Medulla oblongata (tissue), 1 donor: Measurements from ENCODE around the gene AK5.

Experiments used
- DNase-seq: peaks from one replicate; pipeline ENCODE4 v3.0.0-alpha.2; 2015; ENCODE audit errors: extremely low spot score

AK5 gene

GRCh38 chr1:77354536-77354935 lies 72.7 kb downstream of the AK5 start:
- no peak for DNase-seq

DNA sequence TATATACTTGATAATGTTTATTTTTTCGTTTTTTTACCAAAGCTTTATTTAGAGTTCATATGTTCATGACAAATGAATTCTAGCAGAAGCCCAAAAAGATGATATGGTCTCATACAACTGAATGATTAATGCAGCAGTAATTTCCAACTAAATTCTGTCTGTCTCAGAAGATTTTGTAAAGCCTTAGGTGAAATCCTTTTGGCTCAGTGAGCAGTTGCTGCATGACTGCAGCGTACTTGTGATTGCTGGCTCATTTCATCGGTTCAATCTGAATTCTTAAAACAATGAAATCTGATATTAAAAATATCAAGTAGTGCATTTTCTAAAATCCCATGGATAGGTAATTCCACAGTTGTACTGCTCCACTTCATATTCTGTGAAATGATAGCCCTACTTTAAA lies 73.2 kb downstream of the AK5 start:
- DNase-seq: no peak

DNA sequence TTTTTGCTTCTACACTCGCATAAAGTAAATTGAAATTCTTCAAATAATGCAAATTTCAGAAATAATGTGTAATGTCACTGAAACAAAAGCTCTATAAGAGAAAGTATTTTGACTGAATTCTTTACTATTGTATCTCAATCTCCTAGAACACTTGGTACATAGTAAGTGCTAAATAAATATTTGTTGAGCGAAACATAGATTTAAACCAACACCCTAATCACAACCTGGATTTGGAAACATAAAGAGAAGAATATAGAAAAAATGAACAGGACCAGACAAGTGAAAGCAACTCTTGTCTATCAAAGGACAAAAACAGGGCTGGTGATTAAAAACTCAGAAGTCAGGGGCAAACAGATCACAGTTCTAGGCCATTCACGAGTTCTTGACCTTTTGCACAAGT lies 74.3 kb downstream of the AK5 start:
- DNase-seq: no peak

DNA sequence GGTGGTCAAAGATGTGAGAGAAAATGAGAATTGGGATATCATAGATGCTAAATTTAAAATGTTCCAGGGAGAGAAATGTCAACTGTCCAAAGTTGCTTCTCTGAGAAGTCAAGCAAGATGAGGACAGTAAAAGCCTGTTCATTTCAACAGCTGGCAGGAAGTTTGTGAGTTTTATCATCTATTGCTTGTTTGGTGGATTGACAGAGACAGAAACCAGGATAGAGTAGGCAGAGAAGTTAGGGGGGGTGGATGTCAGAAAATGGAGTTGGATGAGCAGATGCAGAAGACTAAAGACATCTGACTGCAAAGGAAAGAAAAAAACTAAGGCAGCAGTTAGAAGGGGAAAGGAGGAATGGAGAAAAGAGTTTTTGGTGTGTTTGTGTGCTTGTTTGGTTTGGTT lies 78.4 kb downstream of the AK5 start:
- DNase-seq: no peak

DNA sequence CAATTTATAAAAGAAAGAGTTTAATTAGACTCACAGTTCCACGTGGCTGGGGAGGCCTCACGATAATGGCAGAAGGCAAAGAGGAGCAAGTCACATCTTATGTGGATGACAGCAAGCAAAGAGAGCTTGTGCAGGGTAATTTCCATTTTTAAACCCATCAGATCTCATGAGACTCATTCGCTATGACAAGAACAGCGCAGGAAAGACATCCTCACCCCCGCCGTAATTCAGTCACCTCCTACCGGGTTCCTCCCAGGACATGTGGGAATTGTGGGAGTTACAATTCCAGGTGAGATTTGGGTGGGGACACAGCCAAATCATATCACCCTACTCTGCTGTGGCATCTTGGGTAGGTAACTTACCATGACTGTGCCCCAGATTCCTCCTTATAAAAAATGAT lies 79.8 kb downstream of the AK5 start:
- no peak for DNase-seq

GRCh38 chr1:77370161-77370560 lies 88.3 kb downstream of the AK5 start:
- no peak for DNase-seq

- no peak for DNase-seq
Observed at GRCh38 chr1:77370583-77371306, 88.9 kb downstream of the AK5 start.

GRCh38 chr1:77371396-77371795 lies 89.6 kb downstream of the AK5 start:
- no peak for DNase-seq

GRCh38 chr1:77373702-77374101 lies 91.9 kb downstream of the AK5 start:
- DNase-seq: no peak

DNA sequence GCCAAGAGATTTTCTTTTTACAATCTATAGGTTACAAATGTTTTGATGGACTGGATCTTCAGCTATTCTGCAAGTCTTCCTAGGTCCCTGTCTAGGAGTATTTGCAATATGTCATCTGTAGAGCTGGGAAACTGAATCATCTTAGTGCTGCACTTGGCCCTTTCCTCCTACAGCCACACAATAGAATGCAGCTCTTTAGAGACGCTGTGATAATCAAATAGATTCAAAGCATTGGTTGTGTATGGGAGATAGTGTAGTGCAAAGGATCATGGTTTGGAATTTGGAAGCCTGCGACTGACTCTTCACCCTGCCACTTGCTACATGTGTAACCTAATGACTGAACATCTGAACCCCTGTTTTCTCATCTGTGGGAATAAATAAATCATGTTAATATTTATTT lies 93.7 kb downstream of the AK5 start:
- no peak for DNase-seq

GRCh38 chr1:77375990-77376389 lies 94.2 kb downstream of the AK5 start:
- DNase-seq: no peak

GRCh38 chr1:77378723-77379535 lies 97.1 kb downstream of the AK5 start:
- no peak for DNase-seq

DNA sequence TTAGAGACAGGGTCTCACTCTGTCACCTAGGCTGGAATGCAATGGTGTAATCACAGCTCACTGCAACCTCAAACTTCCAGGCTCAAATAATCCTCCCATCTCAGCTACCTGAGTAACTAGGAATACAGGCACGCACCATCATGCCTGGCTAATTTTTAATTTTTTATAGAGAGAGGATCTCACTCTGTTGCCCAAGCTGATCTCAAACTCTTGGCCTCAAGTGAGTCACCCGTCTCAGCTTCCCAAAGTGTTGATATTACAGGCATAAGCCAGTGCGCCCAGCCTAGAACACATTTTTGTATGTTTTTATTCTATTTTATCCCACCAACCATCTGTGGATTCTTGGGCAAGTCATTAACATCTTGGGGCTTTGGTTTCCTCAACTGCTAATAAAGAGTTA lies 100.5 kb downstream of the AK5 start:
- no peak for DNase-seq

DNA sequence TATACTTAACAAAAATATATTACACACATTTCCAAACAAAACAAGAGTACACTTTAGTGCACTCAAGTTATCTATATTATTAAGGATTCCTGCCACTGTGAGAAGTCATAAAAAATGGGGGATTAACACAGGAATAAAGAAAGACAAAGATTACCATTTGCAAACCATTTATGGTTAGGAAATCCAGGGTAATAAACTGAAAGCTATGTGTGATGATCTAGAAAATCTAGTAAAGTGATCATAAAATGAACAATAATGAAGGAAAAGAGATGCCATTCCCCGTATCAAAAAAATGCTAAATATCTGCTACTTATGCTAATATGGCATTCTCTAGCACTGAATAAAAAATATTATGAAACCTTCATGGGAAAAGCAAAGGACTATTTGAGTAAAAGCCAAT lies 101.4 kb downstream of the AK5 start:
- DNase-seq: no peak

DNA sequence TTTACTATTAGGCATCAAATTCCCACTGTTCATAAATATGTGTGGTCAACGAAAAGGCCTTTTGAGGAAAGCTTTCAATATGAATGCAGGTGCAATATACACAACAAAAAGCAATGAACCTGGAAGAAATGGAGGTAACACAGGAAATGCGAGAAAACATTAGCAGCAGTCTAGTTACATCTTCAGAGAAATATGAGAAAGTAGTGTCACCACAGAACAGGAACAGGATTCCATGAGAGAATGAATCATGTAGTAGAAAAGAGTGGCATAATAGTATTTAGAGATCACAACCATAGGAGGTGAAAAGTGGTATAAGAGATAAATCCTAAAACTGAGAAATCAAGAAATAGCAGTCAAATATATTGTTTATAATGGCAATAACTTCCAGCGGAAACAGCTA lies 103.7 kb downstream of the AK5 start:
- no peak for DNase-seq

DNA sequence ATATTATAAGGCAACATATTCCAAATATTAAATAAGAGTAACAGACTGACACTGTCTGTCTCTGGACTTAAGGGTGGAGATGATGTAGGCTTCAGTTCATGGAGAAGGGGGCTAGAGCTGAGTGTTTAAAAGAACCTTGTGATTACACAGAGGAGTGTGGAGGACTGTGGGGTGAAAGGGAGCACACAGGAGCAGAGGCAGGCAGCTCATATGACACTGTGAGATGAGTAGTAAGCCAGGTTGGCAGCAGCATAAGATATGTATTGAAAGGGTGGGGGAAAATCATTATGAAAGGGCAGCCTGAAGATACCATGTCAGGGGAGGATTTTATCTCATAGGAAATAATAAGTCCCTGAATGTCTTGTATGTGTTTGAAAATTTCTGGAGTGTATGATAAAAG lies 104.5 kb downstream of the AK5 start:
- no peak for DNase-seq

GRCh38 chr1:77387553-77387952 lies 105.7 kb downstream of the AK5 start:
- no peak for DNase-seq

DNA sequence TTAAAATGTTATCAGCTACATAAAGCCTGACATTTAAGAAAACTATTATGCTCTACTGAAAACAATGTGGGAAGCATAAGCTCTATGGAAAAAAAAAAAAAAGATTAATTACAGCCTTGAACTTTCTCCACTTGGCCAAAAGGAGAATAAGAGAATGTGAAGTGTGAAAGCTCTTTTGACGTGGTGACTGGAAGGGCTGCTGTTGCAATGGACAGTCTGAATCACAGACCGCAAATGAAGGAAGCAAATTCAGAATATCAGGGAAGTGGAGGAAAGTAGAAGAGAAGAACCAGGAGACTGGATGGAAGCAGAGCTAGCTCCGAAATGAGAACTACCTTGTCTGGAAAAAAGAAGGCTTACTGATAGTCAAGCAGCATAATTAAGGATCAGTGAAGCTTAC lies 106.8 kb downstream of the AK5 start:
- DNase-seq: no peak

GRCh38 chr1:77392486-77392885 lies 110.7 kb downstream of the AK5 start:
- DNase-seq: no peak

DNA sequence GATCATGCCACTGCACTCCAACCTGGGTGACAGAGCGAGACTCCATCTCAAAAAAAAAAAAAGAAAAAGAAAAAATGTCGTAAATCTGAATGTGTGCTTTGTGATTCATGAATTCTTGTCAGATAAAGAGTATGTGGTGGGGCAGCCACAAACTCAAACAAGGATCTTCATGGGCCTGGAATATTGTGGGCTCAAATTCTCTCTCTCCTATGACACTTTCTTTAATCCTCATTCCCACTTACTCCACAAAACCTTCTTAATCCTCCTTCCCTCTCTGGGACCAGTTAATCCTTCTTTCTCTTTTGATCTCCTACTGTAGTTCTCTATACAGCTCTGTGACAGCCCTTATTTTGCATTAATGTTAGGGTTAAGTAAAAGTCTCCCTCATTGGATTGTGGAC lies 112.3 kb downstream of the AK5 start:
- DNase-seq: no peak

GRCh38 chr1:77395051-77395450 lies 113.2 kb downstream of the AK5 start:
- peak; percentile 69 for DNase-seq

DNA sequence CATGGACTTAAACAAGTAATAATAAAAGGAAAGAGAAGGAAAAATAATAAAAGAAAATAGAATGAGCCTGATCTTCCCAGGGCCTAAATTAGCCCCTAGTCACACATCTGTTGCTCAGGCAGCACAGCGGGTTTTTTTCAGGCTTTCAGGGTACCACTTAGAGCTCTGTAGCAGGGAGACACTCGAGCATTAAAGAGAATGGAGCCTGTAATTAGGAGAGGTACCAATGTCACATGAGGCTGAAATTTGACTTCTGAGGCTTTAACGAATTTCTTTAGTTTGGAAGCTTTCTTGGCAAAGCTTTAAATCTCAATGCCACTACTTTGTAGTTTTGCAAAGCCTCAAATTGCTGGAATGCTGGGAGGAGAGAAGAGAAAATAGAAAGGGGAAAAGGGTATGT lies 116.3 kb downstream of the AK5 start:
- DNase-seq: no peak
